ENCODE measurements around the gene TNPO2.
A peak's percentile ranks its signal among the peaks of the same experiment; 100 is the strongest.

The TNPO2 gene

DNA sequence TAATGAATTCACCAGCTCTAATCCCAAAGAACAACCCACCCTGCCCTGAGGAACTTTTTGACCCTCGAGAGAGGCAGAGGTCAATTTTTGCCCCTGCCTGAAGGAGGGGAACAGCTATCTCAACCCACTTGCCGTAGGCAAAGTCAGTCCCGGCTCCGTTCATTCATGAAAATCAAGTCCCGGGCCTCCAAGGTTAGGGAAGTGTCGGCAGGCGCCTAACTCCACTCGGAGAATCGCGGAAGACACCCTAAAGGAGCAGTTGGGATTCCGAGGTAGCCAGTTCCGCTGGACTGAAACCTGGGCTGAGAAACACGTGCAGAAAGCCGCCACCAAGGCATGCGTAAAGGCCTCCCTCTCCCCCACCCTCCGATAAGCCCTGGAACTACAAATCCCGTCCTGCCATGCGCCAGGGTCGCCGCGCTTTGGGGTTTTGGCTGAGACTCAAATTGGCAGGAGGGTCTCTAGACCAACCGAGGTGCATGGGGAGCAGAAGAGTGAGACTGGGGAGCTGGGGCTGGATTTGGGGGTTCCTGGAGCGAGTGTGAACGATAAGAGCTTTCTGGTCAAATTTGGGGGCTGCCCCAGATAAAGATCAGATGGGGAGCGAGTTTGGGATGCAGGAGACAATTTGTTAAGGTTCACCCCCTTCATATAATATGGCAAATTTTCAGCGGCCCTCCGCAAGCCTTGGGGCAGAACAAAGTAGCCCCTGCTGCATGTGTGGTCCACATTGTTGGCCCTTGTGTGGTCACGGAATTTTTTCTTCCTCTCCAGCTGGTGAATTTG is at the start of gene TNPO2:
TNPO2 (minus strand) TSS at position 292 of the 786 bp plus-strand sequence. CDS start 2,955 bp downstream, outside the sequence.
- Mint-ChIP-seq H3K4me3 (peak within 1 kb of the TSS; percentile 89), H3K27ac (peak within 1 kb of the TSS; percentile 79), H3K36me3 (ENCODE audit: low read depth) (peaks cover 28% of the 10 kb centered on the region), H3K9me3 (no peaks in the 10 kb centered on the region), H3K4me1 (ENCODE audit: low read depth) (peaks cover 14% of the 10 kb centered on the region), H3K27me3 (ENCODE audit: low read depth) (no peaks in the 10 kb centered on the region)
- DNase-seq (ENCODE audit: low spot score): peak; percentile 74

- H3K4me3 Mint-ChIP-seq: no peak overlapping the region
- DNase-seq (ENCODE audit: low spot score): no peak
- H3K4me1 Mint-ChIP-seq (ENCODE audit: low read depth): peaks cover 3% of the 10 kb centered on the region
- H3K27me3 Mint-ChIP-seq (ENCODE audit: low read depth): no peaks in the 10 kb centered on the region
- H3K9me3 Mint-ChIP-seq: no peaks in the 10 kb centered on the region
- no peaks in the 10 kb centered on the region for H3K36me3 Mint-ChIP-seq (ENCODE audit: low read depth)
- H3K27ac Mint-ChIP-seq: no peak overlapping the region
Measured at GRCh38 chr19:12772323-12772722, 48.6 kb upstream of the TNPO2 start.

DNA sequence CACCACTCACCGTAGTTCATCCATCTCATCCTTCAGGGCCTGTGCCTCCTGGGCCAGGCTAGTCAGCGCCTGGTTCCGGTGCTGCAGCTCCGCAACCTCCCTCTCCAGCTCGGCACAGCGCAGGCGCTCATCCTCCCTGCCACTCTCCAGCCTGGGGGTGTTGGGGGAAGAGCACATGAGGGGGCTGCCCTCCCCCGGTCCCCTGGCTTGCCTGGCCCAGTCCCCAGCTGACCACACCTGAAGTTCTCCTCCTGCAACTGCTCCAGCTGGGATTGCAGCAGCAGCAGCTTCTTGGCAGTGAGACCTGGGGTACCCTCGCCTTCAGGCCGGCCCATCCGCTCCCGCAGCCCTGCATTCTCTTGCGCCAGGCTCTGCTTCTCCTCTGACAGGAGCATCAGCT is 47.2 kb upstream of the TNPO2 start:
- Mint-ChIP-seq H3K4me1 (ENCODE audit: low read depth) (peaks cover 7% of the 10 kb centered on the region), H3K4me3 (no peak overlapping the region), H3K27me3 (ENCODE audit: low read depth) (no peaks in the 10 kb centered on the region), H3K27ac (no peak overlapping the region), H3K9me3 (no peaks in the 10 kb centered on the region), H3K36me3 (ENCODE audit: low read depth) (no peaks in the 10 kb centered on the region)
- no peak for DNase-seq (ENCODE audit: low spot score)

DNA sequence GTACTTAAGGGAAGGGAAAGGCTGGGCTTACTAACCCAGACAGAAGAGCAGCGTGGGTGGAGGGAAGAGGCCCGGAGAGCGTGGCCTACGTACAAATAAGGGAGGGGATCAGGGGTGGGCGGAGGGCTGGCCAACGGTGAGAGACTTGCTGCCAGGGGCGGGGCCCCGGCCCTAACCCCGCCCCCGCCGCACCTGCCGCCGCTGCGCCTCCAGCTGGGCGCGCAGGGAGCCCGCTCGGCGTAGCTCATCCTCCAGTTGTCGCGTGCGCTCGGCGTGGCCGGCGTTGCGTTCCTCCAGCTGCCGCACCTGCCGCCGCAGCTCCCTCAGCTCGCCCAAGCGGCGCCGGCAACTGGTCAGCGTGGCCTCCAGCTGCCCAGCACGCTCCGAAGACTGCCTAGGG is 46.0 kb upstream of the TNPO2 start:
- peak; percentile 21 for DNase-seq (ENCODE audit: low spot score)
- Mint-ChIP-seq H3K9me3 (no peaks in the 10 kb centered on the region), H3K4me3 (no peak overlapping the region), H3K4me1 (ENCODE audit: low read depth) (peaks cover 8% of the 10 kb centered on the region), H3K36me3 (ENCODE audit: low read depth) (no peaks in the 10 kb centered on the region), H3K27me3 (ENCODE audit: low read depth) (no peaks in the 10 kb centered on the region), H3K27ac (no peak overlapping the region)

DNA sequence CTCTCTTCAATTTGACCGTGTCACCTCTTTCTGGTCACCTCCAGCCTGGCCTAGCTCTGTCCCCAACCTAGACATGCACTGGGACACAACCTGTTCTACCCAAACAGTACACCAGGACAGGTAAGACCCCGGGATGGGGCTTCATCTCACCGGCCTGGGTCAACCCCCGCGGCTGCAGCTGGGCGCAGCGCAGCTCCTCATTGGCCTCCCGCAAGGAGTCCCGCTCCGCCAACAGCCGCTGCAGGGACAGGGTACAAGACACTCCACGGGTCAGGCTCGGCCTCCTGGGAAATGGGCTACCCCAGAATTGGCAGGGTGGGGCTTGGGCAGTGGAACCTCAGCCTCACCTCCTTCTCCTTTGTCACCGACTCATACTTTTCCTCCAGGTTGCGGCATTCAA is 43.9 kb upstream of the TNPO2 start:
- Mint-ChIP-seq H3K9me3 (no peaks in the 10 kb centered on the region), H3K27ac (no peak overlapping the region), H3K4me3 (no peak overlapping the region), H3K27me3 (ENCODE audit: low read depth) (no peaks in the 10 kb centered on the region), H3K36me3 (ENCODE audit: low read depth) (no peaks in the 10 kb centered on the region), H3K4me1 (ENCODE audit: low read depth) (peaks cover 7% of the 10 kb centered on the region)
- DNase-seq (ENCODE audit: low spot score): no peak

GRCh38 chr19:12767150-12767549 is 43.4 kb upstream of the TNPO2 start:
- Mint-ChIP-seq H3K4me3 (no peak overlapping the region), H3K4me1 (ENCODE audit: low read depth) (peaks cover 7% of the 10 kb centered on the region), H3K27me3 (ENCODE audit: low read depth) (no peaks in the 10 kb centered on the region), H3K27ac (no peak overlapping the region), H3K36me3 (ENCODE audit: low read depth) (no peaks in the 10 kb centered on the region), H3K9me3 (no peaks in the 10 kb centered on the region)
- no peak for DNase-seq (ENCODE audit: low spot score)

DNA sequence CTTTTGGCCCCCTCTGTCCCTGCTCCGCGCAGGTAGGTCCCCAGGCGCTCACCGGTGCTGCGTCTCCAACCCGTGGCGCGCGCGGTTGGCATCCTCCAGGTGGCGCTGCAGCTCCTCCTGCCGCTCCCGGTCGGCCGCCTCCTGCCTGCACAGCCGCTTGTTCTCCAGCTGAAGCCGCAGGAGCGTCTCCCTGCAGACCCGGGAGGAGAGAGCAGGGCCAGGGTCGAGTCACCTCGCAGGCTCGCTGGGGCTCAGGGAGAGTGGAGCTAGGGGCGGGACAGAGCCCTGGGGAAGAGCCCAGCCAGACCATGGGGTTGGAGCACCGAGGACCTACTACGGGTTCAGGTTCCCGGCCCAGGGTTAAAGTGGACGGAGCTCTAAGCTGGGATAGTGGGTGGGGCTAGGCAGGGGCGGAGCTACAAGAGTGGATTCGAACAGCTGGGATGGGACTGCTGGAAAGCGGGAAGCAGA is 42.4 kb upstream of the TNPO2 start:
- Mint-ChIP-seq H3K36me3 (ENCODE audit: low read depth) (no peaks in the 10 kb centered on the region), H3K4me3 (peak overlapping the region; percentile 52), H3K27me3 (ENCODE audit: low read depth) (no peaks in the 10 kb centered on the region), H3K27ac (peak overlapping the region; percentile 36), H3K9me3 (no peaks in the 10 kb centered on the region), H3K4me1 (ENCODE audit: low read depth) (peaks cover 7% of the 10 kb centered on the region)
- peak; percentile 80 for DNase-seq (ENCODE audit: low spot score)

DNA sequence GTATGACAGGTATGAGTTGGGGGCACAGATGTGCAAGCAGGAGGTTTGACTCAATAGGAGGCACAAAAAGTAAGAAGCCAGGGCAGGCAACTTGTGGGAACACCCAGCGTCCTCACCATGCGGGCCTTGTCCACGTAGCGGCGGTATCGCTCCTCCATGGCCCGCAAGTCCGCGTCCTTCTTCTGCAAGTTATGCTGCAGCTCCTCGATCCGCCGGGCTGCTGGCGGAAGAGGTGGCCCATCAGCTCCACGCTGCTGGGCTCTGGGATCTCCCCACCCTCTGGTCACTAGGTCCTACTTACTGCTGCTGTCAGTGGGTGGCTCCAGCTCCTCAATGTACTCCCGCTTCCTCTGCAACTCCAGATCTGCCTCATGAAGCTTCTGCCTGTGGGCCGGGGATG is 41.0 kb upstream of the TNPO2 start:
- no peak overlapping the region for H3K4me3 Mint-ChIP-seq
- H3K4me1 Mint-ChIP-seq (ENCODE audit: low read depth): peaks cover 10% of the 10 kb centered on the region
- H3K27ac Mint-ChIP-seq: no peak overlapping the region
- no peaks in the 10 kb centered on the region for H3K27me3 Mint-ChIP-seq (ENCODE audit: low read depth)
- no peaks in the 10 kb centered on the region for H3K36me3 Mint-ChIP-seq (ENCODE audit: low read depth)
- no peak for DNase-seq (ENCODE audit: low spot score)
- no peaks in the 10 kb centered on the region for H3K9me3 Mint-ChIP-seq

DNA sequence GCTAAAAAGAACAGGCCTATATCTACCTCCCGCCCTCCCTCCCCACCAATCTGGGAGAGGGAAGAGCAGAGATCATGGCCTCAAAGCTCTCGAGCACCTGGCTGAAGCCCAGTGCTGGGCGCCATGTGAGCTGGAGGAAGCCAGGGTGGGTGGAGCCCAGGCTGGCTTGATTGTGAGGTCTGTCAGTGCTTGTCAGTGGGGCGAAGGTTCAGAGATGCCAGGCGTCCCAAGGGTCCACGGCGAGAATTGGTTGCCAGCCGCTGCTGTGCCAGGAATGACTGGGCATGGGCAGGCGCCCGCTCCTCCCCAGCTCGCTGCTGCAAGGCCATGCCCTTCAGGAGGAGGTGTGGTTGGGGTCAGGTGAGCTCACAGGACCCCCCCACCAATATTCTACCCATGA is 39.4 kb upstream of the TNPO2 start:
- no peak for DNase-seq (ENCODE audit: low spot score)
- Mint-ChIP-seq H3K4me3 (no peak overlapping the region), H3K27ac (no peak overlapping the region), H3K36me3 (ENCODE audit: low read depth) (no peaks in the 10 kb centered on the region), H3K9me3 (no peaks in the 10 kb centered on the region), H3K27me3 (ENCODE audit: low read depth) (no peaks in the 10 kb centered on the region), H3K4me1 (ENCODE audit: low read depth) (peaks cover 8% of the 10 kb centered on the region)

DNA sequence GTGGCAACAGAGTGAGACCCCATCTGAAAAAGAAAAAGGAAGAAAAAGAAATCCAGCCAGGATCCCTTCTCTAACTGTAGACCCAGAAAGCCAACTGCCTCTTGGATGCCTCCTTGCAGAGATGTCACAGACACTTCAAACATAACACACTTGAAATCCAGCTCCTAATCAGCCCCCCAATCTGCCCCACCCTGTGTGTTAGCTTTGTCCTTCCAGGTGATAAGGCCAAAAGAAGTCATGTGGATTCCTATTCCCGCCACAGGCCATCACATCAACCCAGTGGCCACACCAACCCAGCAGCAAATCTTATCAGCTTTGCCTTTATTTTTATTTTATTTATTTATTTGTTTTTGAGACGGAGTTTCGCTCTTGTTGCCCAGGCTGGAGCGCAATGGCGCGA is 36.0 kb upstream of the TNPO2 start:
- no peaks in the 10 kb centered on the region for H3K9me3 Mint-ChIP-seq
- H3K4me1 Mint-ChIP-seq (ENCODE audit: low read depth): peaks cover 6% of the 10 kb centered on the region
- no peaks in the 10 kb centered on the region for H3K36me3 Mint-ChIP-seq (ENCODE audit: low read depth)
- no peaks in the 10 kb centered on the region for H3K27me3 Mint-ChIP-seq (ENCODE audit: low read depth)
- no peak overlapping the region for H3K27ac Mint-ChIP-seq
- DNase-seq (ENCODE audit: low spot score): no peak
- H3K4me3 Mint-ChIP-seq: no peak overlapping the region

GRCh38 chr19:12757544-12758274 is 34.0 kb upstream of the TNPO2 start:
- no peak overlapping the region for H3K27ac Mint-ChIP-seq
- H3K4me3 Mint-ChIP-seq: peak overlapping the region; percentile 58
- H3K9me3 Mint-ChIP-seq: no peaks in the 10 kb centered on the region
- peaks cover 4% of the 10 kb centered on the region for H3K27me3 Mint-ChIP-seq (ENCODE audit: low read depth)
- DNase-seq (ENCODE audit: low spot score): peak; percentile 76
- H3K4me1 Mint-ChIP-seq (ENCODE audit: low read depth): peaks cover 6% of the 10 kb centered on the region
- no peaks in the 10 kb centered on the region for H3K36me3 Mint-ChIP-seq (ENCODE audit: low read depth)

DNA sequence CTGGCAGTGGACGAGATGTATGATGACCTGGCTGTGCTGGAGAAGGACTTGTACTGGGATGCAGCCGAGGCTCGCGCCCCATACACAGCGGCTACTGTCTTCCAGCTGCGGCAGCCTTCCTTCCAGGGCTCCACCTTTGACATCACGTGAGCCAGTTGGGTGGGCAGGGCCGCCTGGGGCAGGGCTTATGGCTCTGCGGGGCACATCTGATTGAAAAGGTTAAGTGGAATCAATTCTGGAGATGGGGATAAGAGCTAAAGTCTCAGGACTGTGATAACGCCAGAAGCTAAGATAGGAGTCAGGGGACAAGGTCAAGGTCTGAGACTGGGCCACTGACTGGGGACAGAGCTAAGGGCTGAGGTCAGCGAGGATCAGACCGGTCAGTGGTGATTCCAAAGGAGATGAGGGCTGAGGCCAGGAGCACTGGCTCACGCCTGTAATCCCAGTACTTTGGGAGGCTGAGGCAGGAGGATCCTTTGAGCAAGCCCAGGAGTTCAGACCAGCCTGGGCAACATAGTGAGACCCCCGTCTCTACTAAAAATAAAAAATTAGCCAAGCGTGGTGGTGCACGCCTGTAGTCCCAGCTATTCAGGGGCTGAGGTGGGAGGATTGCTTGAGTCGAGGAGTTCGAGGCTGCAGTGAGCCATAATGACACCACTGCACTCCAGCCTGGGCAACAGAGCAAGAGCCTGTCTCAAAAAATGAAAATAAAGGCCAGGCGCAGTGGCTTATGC is 32.6 kb upstream of the TNPO2 start:
- H3K36me3 Mint-ChIP-seq (ENCODE audit: low read depth): no peaks in the 10 kb centered on the region
- H3K27me3 Mint-ChIP-seq (ENCODE audit: low read depth): peaks cover 7% of the 10 kb centered on the region
- H3K9me3 Mint-ChIP-seq: no peaks in the 10 kb centered on the region
- no peak for DNase-seq (ENCODE audit: low spot score)
- no peak overlapping the region for H3K27ac Mint-ChIP-seq
- peaks cover 6% of the 10 kb centered on the region for H3K4me1 Mint-ChIP-seq (ENCODE audit: low read depth)
- no peak overlapping the region for H3K4me3 Mint-ChIP-seq

- no peak for DNase-seq (ENCODE audit: low spot score)
- H3K36me3 Mint-ChIP-seq (ENCODE audit: low read depth): no peaks in the 10 kb centered on the region
- H3K27ac Mint-ChIP-seq: no peak overlapping the region
- peaks cover 17% of the 10 kb centered on the region for H3K27me3 Mint-ChIP-seq (ENCODE audit: low read depth)
- peaks cover 5% of the 10 kb centered on the region for H3K4me1 Mint-ChIP-seq (ENCODE audit: low read depth)
- no peaks in the 10 kb centered on the region for H3K9me3 Mint-ChIP-seq
- no peak overlapping the region for H3K4me3 Mint-ChIP-seq
Measured at GRCh38 chr19:12754465-12755196, 30.9 kb upstream of the TNPO2 start.

Data from T-helper 2 cell treated with Interferon-gamma antibody and Interleukin-4, amounts not matched to agents 5 μg/mL and 100 μg/mL, for 36 hours (primary cell).